NCI-H69 (cell line): ENCODE data around the gene RELN.
A peak's percentile ranks its signal among the peaks of the same experiment; 100 is the strongest.

Source experiments
- DNase-seq: peaks from one replicate; lab custom pipeline; 2025; lab: John Stamatoyannopoulos, UW

Gene RELN

GRCh38 chr7:103989785-103990767 is 618 bp upstream of the RELN start:
- peak; percentile 94 for DNase-seq

DNA sequence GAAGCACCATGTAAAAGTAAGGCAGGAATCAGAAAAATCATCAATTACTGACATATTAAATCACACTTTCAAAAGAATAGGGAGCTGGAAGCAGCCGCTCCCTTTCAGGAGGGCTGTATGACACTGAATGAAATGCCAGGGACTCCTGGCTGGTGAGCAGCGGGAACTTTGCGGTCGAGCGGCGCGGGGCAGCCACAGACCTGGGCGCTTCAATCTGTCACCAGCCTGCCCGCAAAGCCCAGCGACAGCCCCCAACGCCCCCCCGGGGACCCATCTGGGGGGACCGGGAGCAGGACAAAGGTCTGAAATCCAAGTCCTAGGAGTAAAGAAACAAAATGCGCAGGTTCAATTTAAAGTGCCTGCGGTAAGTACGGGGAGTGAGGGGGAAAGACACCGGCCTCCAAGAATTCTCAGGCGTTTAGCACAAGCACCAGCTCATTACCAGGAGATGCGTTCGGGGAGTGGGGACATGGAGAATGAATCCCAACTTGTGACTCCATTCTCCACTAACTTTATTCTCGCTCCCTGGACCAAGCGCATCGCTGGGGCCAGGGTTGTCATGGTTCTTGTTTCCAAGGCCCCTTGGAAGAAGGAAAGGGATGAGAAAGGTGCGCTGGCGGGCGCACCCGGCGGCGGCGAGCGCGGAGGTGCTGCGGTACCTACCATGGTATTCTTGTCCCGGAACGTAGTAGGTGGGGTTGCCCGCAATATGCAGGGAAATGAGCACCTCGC is 824 bp downstream of the RELN start:
- peak; percentile 82 for DNase-seq

DNA sequence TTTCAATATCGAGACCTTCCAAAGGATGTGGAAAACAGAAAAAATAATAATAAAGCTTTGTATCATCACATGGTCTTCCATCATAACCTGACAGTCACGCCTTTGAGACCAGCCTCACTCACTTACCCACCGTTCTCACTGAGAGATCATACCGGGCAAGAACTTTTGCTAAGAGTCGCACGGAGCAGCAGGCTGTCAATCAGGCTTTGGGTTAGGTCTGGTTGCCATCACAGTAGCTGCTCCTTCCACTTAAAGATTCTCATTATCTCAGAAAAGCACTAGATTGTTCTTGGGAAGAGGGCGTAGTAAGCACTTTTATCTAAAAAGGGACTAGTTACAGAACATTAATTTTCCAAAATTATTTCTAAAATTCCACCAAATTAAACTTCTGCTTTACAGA is 2.0 kb downstream of the RELN start:
- peak; percentile 58 for DNase-seq

GRCh38 chr7:103985565-103986126 is 3.8 kb downstream of the RELN start:
- peak; percentile 16 for DNase-seq

GRCh38 chr7:103984050-103984449 is 5.4 kb downstream of the RELN start:
- DNase-seq, result no peak

- no peak for DNase-seq
These were observed 6.1 kb downstream of the RELN start for GRCh38 chr7:103983201-103983977.

- DNase-seq, result no peak
These were observed 8.4 kb downstream of the RELN start for GRCh38 chr7:103981003-103981423.

DNA sequence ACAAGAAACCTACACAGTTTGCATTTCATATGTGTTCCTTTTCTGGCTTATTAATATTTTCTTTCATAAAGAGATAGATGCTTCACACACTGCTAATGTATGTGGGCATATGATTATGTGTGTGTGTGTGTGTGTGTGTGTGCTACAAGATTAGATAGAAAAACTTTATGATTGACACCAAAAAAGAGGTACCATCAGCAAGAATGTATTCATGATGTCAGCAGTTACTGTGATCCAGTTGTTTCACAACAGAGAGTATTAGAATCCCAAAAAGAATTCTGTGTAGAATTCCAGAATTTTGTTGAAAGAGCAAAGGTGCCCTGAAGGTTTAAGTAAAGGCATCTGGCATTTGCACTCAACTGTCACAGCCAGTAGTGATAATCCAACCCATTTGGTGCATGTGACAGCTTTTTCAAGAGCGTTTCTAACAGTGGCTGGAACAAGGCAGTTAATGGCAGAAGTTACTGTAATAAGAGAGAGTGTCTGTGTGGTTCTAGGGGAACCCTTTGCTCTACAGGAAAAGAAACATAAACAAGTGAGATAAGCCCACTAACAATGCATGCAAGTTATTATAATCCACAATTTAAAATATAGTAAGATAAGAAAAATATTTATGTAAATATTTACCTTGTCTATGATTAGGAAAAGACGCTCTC is 16.6 kb downstream of the RELN start:
- peak; percentile 13 for DNase-seq

DNA sequence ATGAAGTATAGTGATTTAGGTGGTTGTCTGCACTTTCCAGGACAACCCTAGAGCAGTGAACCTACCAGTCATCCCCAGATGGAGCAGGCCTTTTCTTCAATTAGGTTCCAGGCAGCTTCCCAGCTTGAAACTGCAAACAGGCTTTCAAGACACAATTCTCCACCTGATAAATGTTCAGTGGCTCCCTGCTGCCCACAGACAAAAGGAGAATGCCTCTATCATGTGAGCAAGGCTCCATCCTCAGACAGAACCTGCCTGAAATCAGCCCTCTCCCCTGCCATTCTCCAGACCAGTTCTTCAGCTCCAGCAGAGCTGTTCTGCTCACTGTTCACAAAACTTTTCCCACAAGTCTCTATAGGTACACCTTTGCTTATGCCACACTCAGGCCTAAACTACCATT is 22.1 kb downstream of the RELN start:
- peak; percentile 91 for DNase-seq

GRCh38 chr7:103966593-103967277 is 22.7 kb downstream of the RELN start:
- no peak for DNase-seq

DNA sequence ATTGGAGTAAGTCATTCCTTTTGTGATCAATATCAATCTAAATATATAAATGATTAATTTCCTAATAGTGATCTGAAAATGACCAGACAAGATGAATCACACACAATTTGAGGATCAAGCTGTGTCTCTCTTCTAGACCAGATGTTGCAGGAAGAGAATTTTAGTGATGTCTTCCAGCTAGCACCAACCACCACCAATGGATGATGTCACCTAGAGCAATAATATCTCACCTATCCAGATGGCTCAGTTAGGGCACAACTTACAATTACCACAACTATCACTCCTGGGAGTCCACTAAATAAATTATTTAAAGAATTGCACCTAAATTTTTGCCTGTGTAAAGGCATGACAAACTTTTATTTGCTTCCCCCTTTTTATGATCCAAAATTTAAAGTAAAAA is 25.2 kb downstream of the RELN start:
- peak; percentile 61 for DNase-seq

- DNase-seq, result no peak
These were observed 27.4 kb downstream of the RELN start for GRCh38 chr7:103962070-103962469.

DNA sequence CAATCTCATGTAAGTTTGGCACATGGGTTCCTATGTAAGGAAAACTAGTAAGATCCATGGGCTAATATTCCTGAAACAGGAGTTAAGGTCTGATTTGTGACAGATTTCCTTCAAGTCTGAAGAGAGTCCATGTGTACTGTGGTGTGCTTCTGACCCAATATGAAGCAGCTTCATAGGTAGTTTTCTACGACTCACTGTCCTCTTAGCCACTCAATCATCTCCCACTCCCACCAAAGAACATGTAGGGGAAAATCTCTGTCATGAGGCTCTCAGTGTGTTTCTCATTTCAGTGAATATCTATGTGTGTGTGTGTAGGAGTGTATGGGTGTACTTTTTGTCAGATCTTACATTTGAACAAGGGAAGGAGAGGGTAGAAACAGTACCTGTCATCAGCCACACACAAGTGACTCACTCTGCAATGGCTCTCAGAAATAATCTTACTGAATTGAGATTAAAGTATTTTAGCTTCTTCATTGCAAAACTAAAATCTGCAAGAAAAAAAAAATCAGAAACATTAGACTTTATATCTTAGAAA is 31.1 kb downstream of the RELN start:
- no peak for DNase-seq

DNA sequence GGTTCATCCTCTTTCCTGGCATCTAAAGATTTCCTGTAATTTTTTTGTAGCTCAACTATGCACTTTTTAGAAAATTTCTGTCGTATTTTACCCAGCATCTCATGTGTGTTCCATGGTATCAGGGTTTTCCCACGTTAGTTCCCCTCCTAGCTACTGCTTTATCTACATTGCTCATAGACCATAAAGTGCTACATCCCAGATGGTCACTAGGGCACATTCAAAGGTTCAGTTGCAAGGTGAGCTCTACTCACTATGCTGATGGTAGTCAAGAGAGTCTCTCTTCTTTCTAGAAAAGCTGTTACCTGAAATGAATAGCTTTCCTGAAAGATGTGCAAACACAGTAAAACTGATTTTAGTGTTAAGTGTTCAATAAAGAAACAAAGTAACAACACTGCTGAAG is 33.5 kb downstream of the RELN start:
- no peak for DNase-seq

DNA sequence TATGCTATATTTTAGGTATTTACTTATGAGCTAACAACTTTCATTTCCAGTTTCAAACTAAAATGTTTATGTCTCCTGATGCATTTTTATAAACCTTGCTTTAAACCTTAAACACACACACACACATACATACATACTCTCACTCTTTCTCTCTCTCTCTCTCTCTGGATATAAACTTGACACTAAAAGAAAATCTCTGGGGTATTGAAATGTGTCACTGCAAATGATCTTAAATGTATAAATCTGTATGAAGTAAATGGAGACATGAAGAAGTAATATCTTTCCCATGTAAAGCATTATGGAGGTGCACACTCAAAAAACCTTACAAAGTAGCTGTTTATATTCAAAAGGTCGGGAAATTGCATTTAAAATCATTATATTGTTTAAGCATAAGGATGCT is 37.0 kb downstream of the RELN start:
- no peak for DNase-seq

DNA sequence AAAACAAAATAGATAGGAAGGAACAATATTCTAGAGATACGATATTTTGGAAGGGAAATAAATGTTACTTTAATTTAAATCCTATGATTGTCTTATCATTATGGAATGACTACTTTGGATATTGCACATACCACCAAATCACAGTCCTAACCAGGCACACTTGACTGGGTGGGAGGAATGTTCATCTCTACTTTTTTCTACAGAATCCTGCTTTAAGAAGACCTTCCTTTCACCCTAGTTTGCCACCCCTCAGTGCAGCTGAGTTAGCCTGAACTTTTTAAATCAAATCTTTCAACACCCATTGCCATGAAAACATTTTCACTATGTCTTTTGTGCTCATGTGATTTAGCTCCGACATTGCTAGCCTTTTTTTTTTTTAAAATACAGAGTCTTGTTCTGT is 38.1 kb downstream of the RELN start:
- no peak for DNase-seq

DNA sequence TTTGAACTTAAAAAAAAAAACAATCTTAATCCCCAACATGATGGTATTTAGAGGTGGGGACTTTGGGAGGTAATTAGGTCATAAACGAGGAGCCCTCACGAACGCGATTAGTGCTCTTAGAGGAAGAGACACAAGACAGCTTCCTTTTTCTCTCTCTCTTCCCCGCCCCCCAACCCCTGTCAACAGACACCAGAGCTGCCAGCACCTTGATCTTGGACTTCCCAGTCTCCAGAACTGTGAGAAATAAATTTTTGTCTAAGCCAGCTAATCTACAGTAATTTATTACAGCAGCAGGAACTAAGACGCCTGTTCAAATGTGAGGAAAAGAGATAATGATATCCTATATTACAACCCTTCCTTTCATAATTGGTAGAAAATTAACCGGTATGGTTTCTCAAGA is 40.1 kb downstream of the RELN start:
- DNase-seq, result no peak

DNA sequence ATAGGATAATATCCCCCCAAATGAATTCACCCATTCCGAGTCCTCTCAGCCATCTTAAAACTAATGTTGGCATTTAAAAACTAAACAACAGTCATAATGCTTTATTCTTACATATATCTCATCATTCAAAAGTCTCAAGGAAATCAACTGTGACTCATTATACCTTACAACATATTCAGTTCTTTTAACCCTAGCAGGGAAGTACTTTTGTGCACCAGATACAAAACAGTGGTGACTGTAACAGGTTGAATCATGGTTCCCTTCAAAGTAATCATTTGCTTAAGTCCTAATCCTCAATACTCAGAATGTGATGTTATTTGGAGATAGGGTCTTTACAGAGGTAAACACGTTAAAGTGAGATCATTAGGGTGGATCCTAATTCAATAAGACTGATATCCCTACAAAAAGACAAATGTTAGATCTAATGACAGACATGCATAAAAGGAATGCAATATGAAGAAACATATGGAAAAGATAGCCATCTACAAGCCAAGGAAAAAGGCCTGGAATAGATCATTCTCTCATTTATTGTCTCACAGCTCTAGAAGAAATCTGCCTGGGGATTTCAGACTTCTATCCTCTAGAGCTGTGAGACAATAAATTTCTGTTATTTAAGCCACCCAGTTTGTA is 42.3 kb downstream of the RELN start:
- no peak for DNase-seq

DNA sequence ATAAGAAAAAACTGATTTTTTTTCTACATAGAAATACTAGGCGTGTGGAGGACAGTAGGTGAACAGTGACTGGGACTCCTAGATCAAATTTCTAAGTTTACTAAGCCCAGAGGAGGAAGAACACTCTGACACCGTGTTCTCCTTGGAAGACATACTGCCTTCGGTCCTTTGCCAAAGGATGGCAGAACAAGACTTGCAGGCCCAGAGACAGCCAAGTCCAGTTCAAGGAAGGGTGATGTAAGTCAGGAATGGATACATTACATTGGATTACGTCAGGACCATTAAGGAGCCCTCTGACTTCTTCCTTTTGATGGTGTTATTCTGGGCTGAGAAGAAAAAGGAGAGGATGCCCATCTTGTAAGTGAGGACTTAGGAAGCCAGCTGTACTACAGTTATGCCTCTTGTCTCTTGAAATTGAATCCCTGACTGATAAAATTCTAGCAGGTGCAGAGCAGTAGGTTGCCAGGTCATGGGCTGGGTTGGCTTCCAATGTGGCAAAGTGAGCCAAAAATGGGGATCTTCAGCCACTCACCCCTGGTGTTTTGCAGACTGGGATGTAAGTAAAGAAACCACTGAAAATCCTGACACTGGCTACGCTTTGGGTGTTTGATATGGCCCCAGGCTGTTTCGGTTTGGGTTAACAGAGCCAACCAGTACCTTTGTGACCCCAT is 45.1 kb downstream of the RELN start:
- no peak for DNase-seq

GRCh38 chr7:103941976-103942375 is 47.5 kb downstream of the RELN start:
- no peak for DNase-seq
